Upper lobe of left lung (tissue), 4 donors: ENCODE results near the gene ACTG1.

Experiments used
- CTCF ChIP-seq, 6 experiments: fragments of 450-650 bp in 4 of 6; fragments of 200-600 bp in 2 of 6; sonication (generic) in 2 of 6; IDR thresholded peaks; one replicate each; pipeline ENCODE4 v1.5.1; 2016 to 2019; ENCODE audit warnings: antibody characterized with exemption in 6 of 6
- EP300 ChIP-seq, 4 donors: sonication (generic); formaldehyde crosslinking; IDR thresholded peaks; one replicate each; pipeline ENCODE4 v1.5.1; 2017; ENCODE audit warnings: antibody characterized with exemption in 4 of 4, control low read depth in 2 of 4
- POLR2A ChIP-seq, 4 donors: fragments of 450-650 bp; IDR thresholded peaks; one replicate each; pipeline ENCODE4 v1.5.1; 2016 to 2017; ENCODE audit warnings: antibody characterized with exemption in 4 of 4, mild to moderate bottlenecking in 2 of 4
- POLR2AphosphoS5 ChIP-seq, 2 donors: sonication (generic); formaldehyde crosslinking; IDR thresholded peaks; one replicate each; pipeline ENCODE4 v1.5.1; 2017; ENCODE audit warnings: antibody characterized with exemption in 2 of 2

DNA sequence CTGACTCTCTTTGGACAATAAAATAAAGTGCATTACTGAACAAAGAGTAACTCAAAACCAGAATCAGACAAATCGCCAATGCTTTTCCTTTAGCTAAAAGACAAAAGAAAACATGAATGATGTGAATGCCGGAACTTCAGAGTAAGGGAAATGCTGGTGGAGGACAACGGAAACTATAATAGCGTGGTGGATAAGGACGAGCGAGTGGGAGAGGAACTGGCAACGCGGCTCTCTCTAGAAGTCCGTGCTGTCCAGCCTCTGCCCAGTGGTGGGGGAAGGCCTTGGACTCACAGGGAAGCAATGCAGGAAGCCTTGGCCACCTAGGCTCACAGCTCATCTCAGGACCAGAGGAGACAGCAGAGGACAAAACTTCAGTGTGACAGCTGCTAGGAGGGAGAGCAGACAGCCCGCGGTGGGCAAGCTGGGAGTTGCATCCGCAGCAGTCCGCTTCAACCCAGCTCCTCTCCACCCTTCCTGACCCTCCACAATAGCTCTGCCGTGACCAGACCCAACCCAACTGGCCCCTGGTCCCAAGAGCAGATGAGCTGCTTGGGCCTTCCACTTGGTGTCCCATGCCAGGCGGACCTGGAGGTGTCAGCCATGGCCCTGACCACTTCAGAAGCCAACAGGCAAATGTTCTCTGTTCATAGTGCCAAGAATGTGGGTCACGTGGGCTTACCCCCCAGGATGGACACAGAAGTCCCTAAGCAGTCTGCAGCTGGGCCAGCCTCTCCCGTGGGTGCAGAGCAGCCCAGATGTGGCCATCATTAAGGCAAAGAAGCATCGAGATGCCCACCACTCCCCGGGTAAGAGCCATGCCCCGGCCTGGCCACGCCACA, 44.9 kb upstream of the ACTG1 start:
- TF ChIP-seq CTCF (IDR thresholded peaks at IDR 0.05) (no peak), POLR2AphosphoS5 (IDR thresholded peaks at IDR 0.05) (no peak), POLR2A (IDR thresholded peaks at IDR 0.05) (no peak), EP300 (IDR thresholded peaks at IDR 0.05) (no peak)
